Brain microvascular endothelial cell (primary cell): ENCODE measurements around the gene MTRFR.
"Not testable (repeated sequence)": the region's sequence is repeated elsewhere in the genome, so short reads cannot be mapped to it uniquely, and the experiment has no call there.

Experiments
- DNase-seq: peaks from one replicate; pipeline ENCODE4 v3.0.0-alpha.2; 2020
- H3K27ac ChIP-seq: fragments of 250-450 bp; sonication (Bioruptor Pico); 2 replicates; pipeline ENCODE4 v1.5.1; 2020; ENCODE audit warnings: mild to moderate bottlenecking, moderate library complexity
- H3K27me3 ChIP-seq: fragments of 250-450 bp; sonication (Bioruptor Pico); replicated peaks from 2 replicates; pipeline ENCODE4 v1.5.1; 2020; ENCODE audit warnings: mild to moderate bottlenecking
- H3K36me3 ChIP-seq: fragments of 250-450 bp; sonication (Bioruptor Pico); replicated peaks from 2 replicates; pipeline ENCODE4 v1.5.1; 2020; ENCODE audit warnings: mild to moderate bottlenecking
- H3K4me3 ChIP-seq: 2 replicates; pipeline ENCODE4 v1.5.1; 2011; ENCODE audit warnings: low read depth, mild to moderate bottlenecking, control low read depth, low read length, moderate library complexity
- CTCF ChIP-seq: IDR thresholded peaks from 2 replicates; pipeline ENCODE4 v1.5.1; 2011; ENCODE audit warnings: low read depth, mild to moderate bottlenecking, moderate library complexity, low read length, control low read depth, inconsistent platforms; ENCODE audit errors: missing control alignments
- in situ Hi-C: cut with HindIII; loops from 2 replicates; pipeline ENCODE4 v1.10.0; 2017; ENCODE audit warnings: low sequenced_read_pairs, low pct_ligation_motif_present

The MTRFR gene

GRCh38 chr12:123243671-123244262 lies 10.5 kb downstream of the MTRFR start:
- Histone ChIP-seq H3K4me3 (no peak overlapping the region), H3K27me3 (no peaks in the 10 kb centered on the region), H3K27ac (no peak overlapping the region), H3K36me3 (peaks cover 7% of the 10 kb centered on the region)
- no peak for TF ChIP-seq CTCF
- DNase-seq, result no peak
- in situ Hi-C loops, result no loop called here

- Histone ChIP-seq H3K36me3 (peaks cover 10% of the 10 kb centered on the region), H3K27ac (no peak overlapping the region), H3K4me3 (no peak overlapping the region), H3K27me3 (no peaks in the 10 kb centered on the region)
- no peak for TF ChIP-seq CTCF
- in situ Hi-C loops, result no loop called here
- DNase-seq, result no peak
Observed at GRCh38 chr12:123245678-123246077, 12.4 kb downstream of the MTRFR start.

GRCh38 chr12:123248129-123248528 lies 14.9 kb downstream of the MTRFR start:
- H3K27me3 ChIP-seq, H3K4me3 ChIP-seq, in situ Hi-C loops, DNase-seq, H3K27ac ChIP-seq, H3K36me3 ChIP-seq: not testable (repeated sequence)

- DNase-seq, H3K4me3 ChIP-seq, in situ Hi-C loops, H3K27me3 ChIP-seq, H3K27ac ChIP-seq: not testable (repeated sequence)
- peaks cover 12% of the 10 kb centered on the region for H3K36me3 ChIP-seq
Observed at GRCh38 chr12:123248996-123249741, 15.9 kb downstream of the MTRFR start.

- Histone ChIP-seq H3K4me3 (no peak overlapping the region), H3K27me3 (no peaks in the 10 kb centered on the region), H3K36me3 (peaks cover 19% of the 10 kb centered on the region), H3K27ac (no peak overlapping the region)
- no peak for DNase-seq
- in situ Hi-C loops, result no loop called here
- TF ChIP-seq CTCF, result no peak
Observed at GRCh38 chr12:123250471-123251383, 17.5 kb downstream of the MTRFR start.

GRCh38 chr12:123251403-123252076 lies 18.3 kb downstream of the MTRFR start:
- in situ Hi-C loops, result no loop called here
- no peak for DNase-seq
- Histone ChIP-seq H3K4me3 (no peak overlapping the region), H3K36me3 (peaks cover 27% of the 10 kb centered on the region), H3K27me3 (no peaks in the 10 kb centered on the region), H3K27ac (no peak overlapping the region)
- no peak for TF ChIP-seq CTCF

- H3K27me3 ChIP-seq, DNase-seq, H3K27ac ChIP-seq, in situ Hi-C loops, H3K4me3 ChIP-seq: not testable (repeated sequence)
- peaks cover 35% of the 10 kb centered on the region for H3K36me3 ChIP-seq
Observed at GRCh38 chr12:123252365-123252764, 19.1 kb downstream of the MTRFR start.
